Colonic mucosa (tissue), 4 donors: ENCODE measurements around the gene MPRIP. TPM values are rescaled to one million over a fixed set of nuclear protein-coding genes. Genes with fewer than 3 reads are reported as not detected.

Experiments
- DNase-seq: peaks from one replicate; pipeline ENCODE4 v3.0.0-alpha.2; 2020
- H3K27ac ChIP-seq: fragments of 200-600 bp; one replicate; pipeline ENCODE4 v1.8.0; 2021
- H3K27me3 ChIP-seq: fragments of 200-600 bp; one replicate; pipeline ENCODE4 v1.8.0; 2021
- H3K36me3 ChIP-seq: fragments of 200-600 bp; one replicate; pipeline ENCODE4 v1.8.0; 2021
- H3K4me1 ChIP-seq: fragments of 200-600 bp; one replicate; pipeline ENCODE4 v1.8.0; 2021; ENCODE audit warnings: mild to moderate bottlenecking
- H3K4me3 ChIP-seq: fragments of 200-600 bp; one replicate; pipeline ENCODE4 v1.8.0; 2021
- H3K9ac ChIP-seq, 2 donors: one replicate each; pipeline ENCODE4 v1.7.0; 2013; ENCODE audit warnings: control low read depth in 2 of 2, low read depth in 2 of 2, low read length in 2 of 2
- H3K9me3 ChIP-seq: fragments of 200-600 bp; one replicate; pipeline ENCODE4 v1.8.0; 2021
- intact Hi-C: fragments of 100-400 bp; cut with DNase I; formaldehyde crosslinking; loops from one replicate; pipeline ENCODE4 v1.14.1; 2022
- total RNA-seq, 2 donors: library from RNA; stranded (reverse); fragmentation: NEBNext Ultra II Directional in 1 of 2; extraction: Animal tissue kit (Norgen Biotek cat#: 25700) in 1 of 2; gene quantifications; one replicate each; pipeline ENCODE4 v1.2.1, GENCODE V29; 2021
- TF ChIP-seq, protein P1 (sequence below): fragments of 200-600 bp; IDR thresholded peaks from one replicate; pipeline ENCODE4 v1.8.0; 2022; ENCODE audit warnings: antibody characterized with exemption, mild to moderate bottlenecking
- donor health status: healthy.
- donor health status: DM: no; HTN: no; CAD: no.
- donor health status: DM: no; HTN: no; CAD: no.

Gene MPRIP
- total RNA-seq, 2 donors from 2014 or later, result 146 to 211 TPM

DNA sequence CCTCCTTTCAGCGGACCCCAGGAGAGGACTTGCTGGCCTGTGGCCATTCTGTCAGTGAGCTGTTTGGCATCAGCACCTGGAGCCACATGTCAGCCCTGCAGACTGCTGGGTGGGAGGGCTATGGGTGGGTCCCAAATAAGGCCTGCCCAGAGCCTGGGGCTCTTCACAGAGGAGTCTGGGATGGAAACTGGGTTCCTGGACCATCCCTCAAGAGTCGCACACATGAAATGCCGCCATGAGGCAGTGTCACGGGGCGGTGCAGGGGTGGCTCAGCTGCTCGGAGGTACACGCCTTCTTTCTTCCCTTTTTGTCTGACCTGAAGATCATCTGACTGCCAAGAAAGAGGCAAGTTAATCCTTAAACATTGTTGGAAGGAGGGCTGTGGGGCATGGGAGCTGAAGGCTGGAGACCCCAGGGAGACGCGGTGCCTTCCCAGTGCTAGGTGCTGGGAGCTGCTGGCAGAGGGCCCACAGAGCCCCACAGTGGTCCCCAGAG, 14.8 kb downstream of the MPRIP start:
- intact Hi-C loops, result no loop called here
- TF ChIP-seq, protein P1, sequence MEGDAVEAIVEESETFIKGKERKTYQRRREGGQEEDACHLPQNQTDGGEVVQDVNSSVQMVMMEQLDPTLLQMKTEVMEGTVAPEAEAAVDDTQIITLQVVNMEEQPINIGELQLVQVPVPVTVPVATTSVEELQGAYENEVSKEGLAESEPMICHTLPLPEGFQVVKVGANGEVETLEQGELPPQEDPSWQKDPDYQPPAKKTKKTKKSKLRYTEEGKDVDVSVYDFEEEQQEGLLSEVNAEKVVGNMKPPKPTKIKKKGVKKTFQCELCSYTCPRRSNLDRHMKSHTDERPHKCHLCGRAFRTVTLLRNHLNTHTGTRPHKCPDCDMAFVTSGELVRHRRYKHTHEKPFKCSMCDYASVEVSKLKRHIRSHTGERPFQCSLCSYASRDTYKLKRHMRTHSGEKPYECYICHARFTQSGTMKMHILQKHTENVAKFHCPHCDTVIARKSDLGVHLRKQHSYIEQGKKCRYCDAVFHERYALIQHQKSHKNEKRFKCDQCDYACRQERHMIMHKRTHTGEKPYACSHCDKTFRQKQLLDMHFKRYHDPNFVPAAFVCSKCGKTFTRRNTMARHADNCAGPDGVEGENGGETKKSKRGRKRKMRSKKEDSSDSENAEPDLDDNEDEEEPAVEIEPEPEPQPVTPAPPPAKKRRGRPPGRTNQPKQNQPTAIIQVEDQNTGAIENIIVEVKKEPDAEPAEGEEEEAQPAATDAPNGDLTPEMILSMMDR, result no peak
- no peak for DNase-seq
- Histone ChIP-seq H3K4me3 (no peak overlapping the region), H3K9ac (no peak overlapping the region), H3K36me3 (no peaks in the 10 kb centered on the region), H3K27ac (no peak overlapping the region), H3K4me1 (peaks cover 12% of the 10 kb centered on the region), H3K9me3 (no peaks in the 10 kb centered on the region), H3K27me3 (no peaks in the 10 kb centered on the region)

DNA sequence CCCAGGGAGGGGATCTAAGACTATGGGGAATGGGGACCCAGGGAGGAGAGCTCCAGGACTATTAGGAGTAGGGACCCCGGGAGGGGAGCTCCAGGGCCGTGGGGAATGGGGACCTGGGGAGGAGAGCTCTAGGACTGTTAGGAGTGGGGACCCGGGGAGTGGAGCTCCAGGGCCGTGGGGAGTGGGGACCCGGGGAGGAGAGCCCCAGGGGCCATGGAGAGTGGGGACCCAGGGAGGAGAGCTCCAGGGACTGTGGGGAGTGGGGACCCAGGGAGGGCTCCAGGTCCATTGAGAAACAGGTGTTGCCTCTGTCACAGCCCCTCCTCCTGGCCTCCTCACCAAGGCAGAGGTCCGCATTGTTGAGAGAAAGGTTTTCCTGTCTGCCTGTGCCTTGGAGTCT, 16.0 kb downstream of the MPRIP start:
- no peak overlapping the region for H3K4me3 ChIP-seq
- intact Hi-C loops, result no loop called here
- H3K4me1 ChIP-seq, result peaks cover under 1% of the 10 kb centered on the region
- no peaks in the 10 kb centered on the region for H3K9me3 ChIP-seq
- peak overlapping the region in 1 of 2 donors; percentile 26 for H3K9ac ChIP-seq
- H3K27me3 ChIP-seq, result no peaks in the 10 kb centered on the region
- TF ChIP-seq, protein P1, result no peak
- DNase-seq, result no peak
- no peaks in the 10 kb centered on the region for H3K36me3 ChIP-seq
- H3K27ac ChIP-seq, result no peak overlapping the region

DNA sequence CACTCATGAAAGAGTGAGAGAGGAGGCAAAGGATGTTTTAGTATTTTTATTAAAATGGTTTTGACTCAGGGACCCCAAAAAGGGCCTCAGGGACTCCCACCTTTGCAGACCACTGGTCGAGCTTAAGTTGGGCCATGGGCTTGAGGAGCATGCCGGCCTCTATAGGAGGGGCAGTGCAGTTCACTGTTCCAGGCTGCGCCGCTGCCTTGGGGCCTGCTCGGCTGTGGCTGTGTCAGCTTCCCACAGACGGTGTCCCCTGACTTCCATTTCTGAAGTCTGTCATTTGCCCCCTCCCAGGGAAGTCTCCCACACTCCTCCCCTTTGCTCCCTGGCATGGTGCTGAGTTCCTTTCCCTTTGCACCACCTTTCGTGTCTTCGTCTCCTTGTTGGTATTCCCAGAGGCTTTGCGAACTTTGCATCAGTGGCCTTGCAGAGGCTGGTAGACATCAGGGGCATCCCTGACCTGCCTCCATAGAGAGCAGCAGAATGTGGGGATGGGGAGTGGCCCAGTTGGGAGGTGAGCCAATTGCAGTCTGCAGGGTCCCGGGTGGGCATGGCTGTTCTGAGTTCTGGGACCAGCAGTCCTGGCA, 17.1 kb downstream of the MPRIP start:
- Histone ChIP-seq H3K27me3 (no peaks in the 10 kb centered on the region), H3K36me3 (no peaks in the 10 kb centered on the region), H3K4me3 (no peak overlapping the region), H3K4me1 (no peaks in the 10 kb centered on the region), H3K27ac (no peak overlapping the region), H3K9me3 (no peaks in the 10 kb centered on the region), H3K9ac (no peak overlapping the region)
- TF ChIP-seq, protein P1, result no peak
- DNase-seq, result no peak
- intact Hi-C loops, result no loop called here

DNA sequence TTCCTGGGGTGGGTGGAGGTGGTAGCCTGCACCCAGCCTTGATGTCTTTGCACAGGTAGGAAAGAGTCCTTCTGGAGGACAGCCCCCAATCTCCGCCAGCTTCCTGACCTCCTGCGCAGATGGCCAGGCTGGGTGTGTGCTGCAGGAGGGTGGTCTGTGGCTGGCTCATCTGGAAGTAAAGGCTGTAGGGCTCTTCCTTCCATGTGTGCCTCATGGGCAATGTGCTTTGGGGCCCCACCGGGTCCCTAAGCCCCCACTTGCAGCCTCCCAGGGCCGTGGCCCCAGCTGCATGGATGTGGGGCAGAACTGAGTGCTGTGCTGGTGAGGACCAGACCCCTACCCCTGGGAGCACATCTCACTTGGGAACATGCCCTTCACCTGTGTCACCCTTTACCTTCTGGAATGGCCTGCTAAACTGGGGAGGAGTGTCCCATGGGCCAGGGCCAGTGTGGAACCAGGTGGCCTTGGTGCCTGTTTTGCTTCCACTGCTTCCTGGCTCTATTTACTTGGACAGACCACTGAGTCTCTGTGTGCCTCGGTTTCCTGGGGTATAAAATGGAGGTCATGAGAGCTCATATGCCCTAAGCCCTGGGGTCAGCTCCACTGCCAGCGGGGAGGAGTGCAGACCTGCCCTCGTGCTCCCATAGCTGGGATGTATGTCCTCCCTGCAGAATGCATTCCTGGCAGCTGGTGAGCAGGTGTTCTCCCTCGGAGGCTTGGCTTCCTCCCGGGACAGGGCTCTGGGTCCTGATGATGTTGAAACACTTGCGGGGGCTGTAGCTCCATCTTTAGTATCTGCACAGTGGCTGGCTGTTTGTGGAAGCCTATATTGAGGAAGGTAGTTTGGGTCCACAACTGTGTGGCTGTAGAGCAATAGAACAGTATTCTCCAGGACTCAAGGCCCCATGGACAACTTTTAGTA, 18.0 kb downstream of the MPRIP start:
- intact Hi-C loops, result no loop called here
- no peak overlapping the region for H3K27ac ChIP-seq
- H3K9ac ChIP-seq, result no peak overlapping the region
- TF ChIP-seq, protein P1, result no peak
- H3K27me3 ChIP-seq, result no peaks in the 10 kb centered on the region
- H3K4me1 ChIP-seq, result no peaks in the 10 kb centered on the region
- no peak overlapping the region for H3K4me3 ChIP-seq
- no peaks in the 10 kb centered on the region for H3K9me3 ChIP-seq
- DNase-seq, result no peak
- H3K36me3 ChIP-seq, result no peaks in the 10 kb centered on the region

DNA sequence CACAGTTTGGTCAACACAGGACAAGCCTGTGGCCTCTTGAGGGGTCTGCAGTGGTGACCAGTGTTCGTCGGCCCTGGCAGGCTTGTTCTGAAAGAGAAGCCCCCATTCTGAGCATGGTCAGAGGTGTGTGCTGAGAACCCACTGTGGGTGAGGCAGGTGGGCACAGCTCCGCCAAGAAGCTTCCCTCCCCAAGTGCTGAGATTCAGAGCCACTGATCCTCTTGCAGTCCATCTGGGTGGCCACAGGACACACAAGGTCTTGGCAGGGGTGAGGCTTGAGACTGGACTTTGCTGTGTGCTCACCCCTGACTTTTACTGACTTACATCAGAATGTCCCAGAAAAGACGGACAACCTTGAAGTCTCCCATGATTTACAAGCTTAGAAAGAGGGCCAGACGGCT, 18.7 kb downstream of the MPRIP start:
- TF ChIP-seq, protein P1, result no peak
- H3K27ac ChIP-seq, result no peak overlapping the region

More for the DNA sequence above, 18.7 kb downstream of the MPRIP start:
- Histone ChIP-seq H3K4me3 (no peak overlapping the region), H3K9me3 (no peaks in the 10 kb centered on the region), H3K4me1 (no peaks in the 10 kb centered on the region), H3K9ac (no peak overlapping the region), H3K27me3 (no peaks in the 10 kb centered on the region), H3K36me3 (no peaks in the 10 kb centered on the region)
- intact Hi-C loops, result no loop called here
- no peak for DNase-seq
